Esophagus squamous epithelium (tissue), 5 donors: ENCODE measurements around the gene DUSP22. TPM values are rescaled to one million over a fixed set of nuclear protein-coding genes. Genes with fewer than 3 reads are reported as not detected.

Experiments used
- DNase-seq: peaks from one replicate; lab custom pipeline; 2025; lab: John Stamatoyannopoulos, UW
- H3K27ac ChIP-seq, 4 donors: fragments of 200-600 bp; sonication (generic); one replicate each; pipeline ENCODE4 v1.5.1; 2016 to 2019; ENCODE audit warnings: mild to moderate bottlenecking in 1 of 4
- H3K27me3 ChIP-seq, 4 donors: fragments of 200-600 bp; sonication (generic); 1 replicate in 3 of 4; 2 replicates in 1 of 4; pipeline versions ENCODE4 v1.5.1 to v1.6.0; 2017 to 2021; ENCODE audit warnings: antibody characterized with exemption in 1 of 4
- H3K36me3 ChIP-seq, 3 donors: fragments of 200-600 bp; sonication (generic); one replicate each; pipeline ENCODE4 v1.5.1; 2016 to 2019
- H3K4me1 ChIP-seq, 3 donors: fragments of 200-600 bp; sonication (generic); one replicate each; pipeline ENCODE4 v1.5.1; 2017 to 2019
- H3K4me3 ChIP-seq, 4 donors: fragments of 200-600 bp; sonication (generic); 1 replicate in 3 of 4; 2 replicates in 1 of 4; pipeline ENCODE4 v1.5.1; 2016 to 2019; ENCODE audit warnings: mild to moderate bottlenecking in 2 of 4, moderate library complexity in 1 of 4
- H3K9me3 ChIP-seq, 3 donors: fragments of 200-600 bp; sonication (generic); one replicate each; pipeline ENCODE4 v1.5.1; 2016 to 2019
- POLR2A ChIP-seq, 4 donors: fragments of 450-650 bp; IDR thresholded peaks; one replicate each; pipeline ENCODE4 v1.6.1; 2017; ENCODE audit warnings: antibody characterized with exemption in 4 of 4, mild to moderate bottlenecking in 4 of 4, moderate library complexity in 3 of 4
- WGBS, 2 donors: methylation state at CpG; one replicate each; pipeline ENCODE4 v1.1.5; 2018; 5-methylcytosine and 5-hydroxymethylcytosine counted together
- intact Hi-C: fragments of 100-400 bp; cut with DNase I; formaldehyde crosslinking; loops from one replicate; pipeline ENCODE4 v1.15.0; 2022
- total RNA-seq, 4 donors: library from RNA; depleted of rRNA; stranded (reverse); fragments of >200 nt; gene quantifications; one replicate each; pipeline ENCODE4 v1.1.0, GENCODE V29; 2016
- TF ChIP-seq, protein P1 (sequence below), 6 experiments: fragments of 450-650 bp in 4 of 6; fragments of 200-600 bp in 2 of 6; sonication (generic) in 2 of 6; IDR thresholded peaks; one replicate each; pipeline ENCODE4 v1.5.1; 2016 to 2019; ENCODE audit warnings: antibody characterized with exemption in 6 of 6, mild to moderate bottlenecking in 4 of 6, moderate library complexity in 4 of 6
- donor health status: DM: yes; HTN: yes; CAD: no.

Gene DUSP22
- total RNA-seq, 4 donors from 2014 or later, result 34.2 to 54.6 (median 45.2) TPM

DNA sequence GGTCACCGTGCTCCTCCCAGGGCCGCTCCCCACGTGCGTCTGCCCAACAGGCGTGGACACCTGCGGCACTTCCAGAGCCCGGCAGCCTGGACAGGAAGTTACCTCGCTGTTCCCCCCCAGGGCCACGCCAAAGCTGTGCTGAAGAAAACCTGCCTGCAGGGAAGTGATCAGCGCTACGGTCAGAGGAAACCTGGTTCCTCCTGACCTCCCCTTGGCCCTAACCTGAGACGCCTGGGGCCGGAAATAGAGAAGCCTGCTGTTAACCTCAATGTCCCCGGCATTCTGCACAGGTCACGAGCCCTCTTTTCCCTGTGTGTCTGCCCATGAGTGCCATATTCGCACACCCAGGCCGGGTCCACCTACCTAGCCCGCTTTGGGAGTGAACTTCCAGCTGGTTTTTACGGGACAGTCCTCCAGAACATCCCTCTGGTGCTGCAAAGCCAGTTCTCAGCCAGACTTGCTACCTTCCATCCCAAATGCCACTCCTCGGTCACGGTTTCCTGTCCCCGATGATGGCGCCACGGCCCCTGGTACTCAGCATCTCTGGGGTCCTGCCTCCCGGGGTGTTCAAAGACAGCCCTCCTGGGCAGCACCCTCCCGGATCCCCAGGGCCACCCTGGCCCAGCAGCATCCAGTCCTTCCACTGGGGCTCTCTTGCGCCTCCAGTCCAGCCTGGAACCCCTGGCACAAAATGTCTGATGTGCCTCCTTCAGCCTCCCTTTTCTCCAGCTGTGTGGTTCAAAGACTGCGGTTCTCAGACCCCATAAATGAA lies 87.3 kb downstream of the DUSP22 start:
- WGBS, 2 donors, result 72 to 82% methylated on average over 22 to 26 of the region's 28 CpGs
- Histone ChIP-seq H3K4me1 (peaks cover 0 to 10% (median 0%) of the 10 kb centered on the region in 3 donors), H3K36me3 (no peaks in the 10 kb centered on the region), H3K9me3 (no peaks in the 10 kb centered on the region), H3K27ac (no peak overlapping the region), H3K4me3 (no peak overlapping the region), H3K27me3 (peaks cover 0 to 95% (median 0%) of the 10 kb centered on the region in 4 donors)
- no peak for DNase-seq
- intact Hi-C loops, result no loop called here
- TF ChIP-seq, protein P1, sequence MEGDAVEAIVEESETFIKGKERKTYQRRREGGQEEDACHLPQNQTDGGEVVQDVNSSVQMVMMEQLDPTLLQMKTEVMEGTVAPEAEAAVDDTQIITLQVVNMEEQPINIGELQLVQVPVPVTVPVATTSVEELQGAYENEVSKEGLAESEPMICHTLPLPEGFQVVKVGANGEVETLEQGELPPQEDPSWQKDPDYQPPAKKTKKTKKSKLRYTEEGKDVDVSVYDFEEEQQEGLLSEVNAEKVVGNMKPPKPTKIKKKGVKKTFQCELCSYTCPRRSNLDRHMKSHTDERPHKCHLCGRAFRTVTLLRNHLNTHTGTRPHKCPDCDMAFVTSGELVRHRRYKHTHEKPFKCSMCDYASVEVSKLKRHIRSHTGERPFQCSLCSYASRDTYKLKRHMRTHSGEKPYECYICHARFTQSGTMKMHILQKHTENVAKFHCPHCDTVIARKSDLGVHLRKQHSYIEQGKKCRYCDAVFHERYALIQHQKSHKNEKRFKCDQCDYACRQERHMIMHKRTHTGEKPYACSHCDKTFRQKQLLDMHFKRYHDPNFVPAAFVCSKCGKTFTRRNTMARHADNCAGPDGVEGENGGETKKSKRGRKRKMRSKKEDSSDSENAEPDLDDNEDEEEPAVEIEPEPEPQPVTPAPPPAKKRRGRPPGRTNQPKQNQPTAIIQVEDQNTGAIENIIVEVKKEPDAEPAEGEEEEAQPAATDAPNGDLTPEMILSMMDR (IDR thresholded peaks at IDR 0.05), result no peak
- TF ChIP-seq POLR2A (IDR thresholded peaks at IDR 0.05), result no peak

DNA sequence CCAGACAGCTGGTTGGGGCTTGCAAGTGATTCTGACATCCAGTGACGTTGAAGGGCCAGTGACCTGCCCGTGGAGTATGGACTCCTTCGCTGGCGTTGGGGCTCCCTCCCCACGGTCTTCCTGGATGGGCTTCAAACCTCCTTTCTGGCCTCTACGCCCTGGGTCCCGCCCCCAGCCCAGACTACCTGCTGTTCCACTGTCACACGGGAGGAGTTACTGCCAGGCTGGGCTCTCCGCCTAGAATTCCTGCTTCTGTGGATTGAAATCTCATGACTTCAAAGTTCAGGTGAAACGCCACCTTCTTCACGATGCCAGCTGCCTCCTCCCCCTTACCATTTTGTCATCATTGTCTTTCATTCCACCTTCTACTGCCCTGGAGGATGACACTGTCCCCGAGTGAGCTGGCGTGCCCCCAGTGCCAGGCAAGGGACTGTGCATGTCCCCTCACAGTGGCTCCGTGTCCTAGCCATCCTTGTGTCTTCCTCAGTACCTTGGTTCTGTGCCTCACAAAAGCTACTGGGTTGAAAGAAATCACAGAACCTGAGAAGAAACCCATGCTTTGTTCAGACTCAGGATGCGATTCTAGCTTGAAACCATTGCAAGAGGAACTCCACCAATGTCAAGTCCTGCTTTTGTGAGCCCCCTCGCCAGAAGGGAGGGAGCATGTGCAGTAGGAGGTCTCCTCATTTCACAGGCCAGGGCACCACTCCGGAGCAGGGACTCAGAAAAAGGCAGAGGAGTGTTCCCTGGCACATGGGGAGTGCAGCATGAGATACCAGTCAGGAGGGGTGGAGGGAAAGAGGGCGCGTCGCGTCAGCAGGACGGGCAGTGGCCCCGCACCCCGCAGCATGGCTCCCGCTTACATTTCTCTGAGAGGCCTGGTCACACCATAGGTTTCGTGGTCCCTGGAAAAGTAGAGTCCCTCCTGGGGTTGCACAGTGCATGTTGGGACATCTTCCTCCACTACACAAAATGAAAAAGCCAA lies 88.2 kb downstream of the DUSP22 start:
- H3K27ac ChIP-seq, result no peak overlapping the region
- WGBS, 2 donors, result 84% methylated on average over 24 to 26 of the region's 26 CpGs
- intact Hi-C loops, result no loop called here
- H3K4me3 ChIP-seq, result no peak overlapping the region
- H3K4me1 ChIP-seq, result peaks cover 0 to 10% (median 0%) of the 10 kb centered on the region in 3 donors
- TF ChIP-seq POLR2A (IDR thresholded peaks at IDR 0.05), result no peak
- TF ChIP-seq, protein P1 (IDR thresholded peaks at IDR 0.05), result no peak
- DNase-seq, result no peak
- H3K36me3 ChIP-seq, result no peaks in the 10 kb centered on the region
- peaks cover 0 to 95% (median 0%) of the 10 kb centered on the region in 4 donors for H3K27me3 ChIP-seq
- H3K9me3 ChIP-seq, result no peaks in the 10 kb centered on the region

- DNase-seq, result no peak
- intact Hi-C loops, result no loop called here
Measured at GRCh38 chr6:381742-382461, 89.6 kb downstream of the DUSP22 start.

GRCh38 chr6:382883-383810 lies 90.9 kb downstream of the DUSP22 start:
- DNase-seq, result no peak
- Histone ChIP-seq H3K27me3 (peaks cover 0 to 97% (median 0%) of the 10 kb centered on the region in 4 donors), H3K36me3 (no peaks in the 10 kb centered on the region), H3K9me3 (no peaks in the 10 kb centered on the region), H3K4me1 (peaks cover 0 to 10% (median 0%) of the 10 kb centered on the region in 3 donors), H3K27ac (no peak overlapping the region), H3K4me3 (no peak overlapping the region)
- intact Hi-C loops, result no loop called here
- 80 to 85% methylated on average over 12 to 15 of the region's 22 CpGs for WGBS, 2 donors
- TF ChIP-seq, protein P1 (IDR thresholded peaks at IDR 0.05), result no peak
- TF ChIP-seq POLR2A (IDR thresholded peaks at IDR 0.05), result no peak

More at GRCh38 chr6:381742-382461, 89.6 kb downstream of the DUSP22 start:
- Histone ChIP-seq H3K36me3 (no peaks in the 10 kb centered on the region), H3K27ac (no peak overlapping the region), H3K4me1 (peaks cover 0 to 10% (median 0%) of the 10 kb centered on the region in 3 donors), H3K9me3 (no peaks in the 10 kb centered on the region), H3K27me3 (peaks cover 0 to 98% (median 0%) of the 10 kb centered on the region in 4 donors), H3K4me3 (no peak overlapping the region)
- no peak for TF ChIP-seq POLR2A (IDR thresholded peaks at IDR 0.05)
- TF ChIP-seq, protein P1 (IDR thresholded peaks at IDR 0.05), result no peak
- 81 to 91% methylated on average over 15 to 17 of the region's 17 CpGs for WGBS, 2 donors
